Measurements from ENCODE around the gene CRIP2.

DNA sequence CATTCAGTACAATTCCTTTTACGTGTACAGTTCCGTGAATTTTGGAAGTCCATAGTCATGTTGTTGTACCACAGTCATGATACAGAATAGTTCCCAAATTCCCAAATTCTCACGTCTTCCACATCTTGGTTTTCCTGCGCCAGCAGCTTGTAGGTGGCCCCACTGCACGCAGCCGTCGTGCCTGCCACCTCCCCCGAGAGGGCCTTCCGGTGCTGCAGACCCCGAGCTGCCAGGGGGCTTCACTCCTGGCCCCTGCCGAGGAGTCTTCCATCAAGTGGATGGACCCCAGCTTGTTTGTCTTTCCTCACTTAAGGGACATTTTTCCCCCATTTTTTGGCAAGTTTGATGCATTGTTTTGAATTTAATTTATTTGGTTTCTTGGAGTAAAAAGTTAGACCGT, 38.2 kb upstream of the CRIP2 start:
- TF ChIP-seq GABPA (tag; conservative IDR thresholded peaks at IDR 0.05; ENCODE audit: low read depth) (no peak), CHCHD3 (CRISPR knock-in tag; IDR thresholded peaks at IDR 0.05) (no peak), BRD9 (IDR thresholded peaks at IDR 0.05; ENCODE audit: low read depth, partially characterized antibody) (no peak), FOS (IDR thresholded peaks at IDR 0.05; ENCODE audit: extremely low read depth, insufficient read length) (no peak), ZNF175 (CRISPR knock-in tag; IDR thresholded peaks at IDR 0.05; ENCODE audit: low read depth) (no peak), TEAD2 (tag; IDR thresholded peaks at IDR 0.05) (no peak), ZNF586 (CRISPR knock-in tag; conservative IDR thresholded peaks at IDR 0.05) (no peak)
- TF ChIP-seq, protein P1, sequence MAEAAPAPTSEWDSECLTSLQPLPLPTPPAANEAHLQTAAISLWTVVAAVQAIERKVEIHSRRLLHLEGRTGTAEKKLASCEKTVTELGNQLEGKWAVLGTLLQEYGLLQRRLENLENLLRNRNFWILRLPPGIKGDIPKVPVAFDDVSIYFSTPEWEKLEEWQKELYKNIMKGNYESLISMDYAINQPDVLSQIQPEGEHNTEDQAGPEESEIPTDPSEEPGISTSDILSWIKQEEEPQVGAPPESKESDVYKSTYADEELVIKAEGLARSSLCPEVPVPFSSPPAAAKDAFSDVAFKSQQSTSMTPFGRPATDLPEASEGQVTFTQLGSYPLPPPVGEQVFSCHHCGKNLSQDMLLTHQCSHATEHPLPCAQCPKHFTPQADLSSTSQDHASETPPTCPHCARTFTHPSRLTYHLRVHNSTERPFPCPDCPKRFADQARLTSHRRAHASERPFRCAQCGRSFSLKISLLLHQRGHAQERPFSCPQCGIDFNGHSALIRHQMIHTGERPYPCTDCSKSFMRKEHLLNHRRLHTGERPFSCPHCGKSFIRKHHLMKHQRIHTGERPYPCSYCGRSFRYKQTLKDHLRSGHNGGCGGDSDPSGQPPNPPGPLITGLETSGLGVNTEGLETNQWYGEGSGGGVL (CRISPR knock-in tag; IDR thresholded peaks at IDR 0.05) = no peak
